HepG2 (cell line): ENCODE measurements around the gene TMX2. TPM values are rescaled to one million over a fixed set of nuclear protein-coding genes. Genes with fewer than 3 reads are reported as not detected.

Experiments used
- ATAC-seq: fragments of 200-7000 bp; cut with Tn5 transposase; 3 replicates; pipeline ENCODE4 v1.9.1; 2020; ENCODE audit warnings: mild to moderate bottlenecking, moderate library complexity
- BruUV-seq: library from RNA; stranded (reverse); fragments of 400-500 nt; replicated peaks from 2 replicates; lab custom pipeline; 2021; lab: Mats Ljungman, UMichigan
- CTCF ChIA-PET: fragments of 300-600 bp; formaldehyde crosslinking; extraction: SDS; loops from one replicate; lab custom pipeline; 2021; ENCODE audit warnings: low total read pairs, inconsistent platforms, low intra/inter-chr PET ratio; lab: Yijun Ruan, JAX
- POLR2A ChIA-PET: fragments of 350-600 bp; sonication (Branson Sonifier 250); formaldehyde crosslinking; loops from one replicate; lab custom pipeline; 2020; ENCODE audit warnings: antibody characterized with exemption, inconsistent platforms; lab: Yijun Ruan, JAX
- DNase-seq: peaks from one replicate; pipeline ENCODE4 v3.0.0-alpha.2; 2015; ENCODE audit warnings: low spot score
- FAIRE-seq: peaks from 3 replicates; lab custom pipeline; 2011; peaks lifted over from hg19 to GRCh38; lab: Jason Lieb, UNC
- H2AFZ ChIP-seq: one replicate; pipeline ENCODE4 v1.6.1; 2011; ENCODE audit warnings: low read length, inconsistent platforms
- H3K27ac ChIP-seq: fragments of 300-600 bp; 3 replicates; pipeline ENCODE4 v1.8.0; 2011; ENCODE audit warnings: mixed run types, mild to moderate bottlenecking, mixed read lengths, low read length, inconsistent platforms; ENCODE audit not compliant: insufficient read depth; ENCODE audit errors: extremely low read length
- H3K27me3 ChIP-seq, 2 experiments: fragments of 200-600 bp in 1 of 2; 2 replicates in 1 of 2; 3 replicates in 1 of 2; pipeline versions ENCODE4 v1.6.0 to v1.8.0; 2011; ENCODE audit warnings: low read length in 2 of 2, mild to moderate bottlenecking in 2 of 2, moderate library complexity in 2 of 2, inconsistent platforms in 1 of 2; ENCODE audit not compliant: insufficient read depth in 2 of 2, control insufficient read depth in 1 of 2
- H3K36me3 ChIP-seq, 2 experiments: fragments of 200-600 bp in 1 of 2; replicated peaks in 1 of 2; 2 replicates in 1 of 2; 3 replicates in 1 of 2; pipeline versions ENCODE4 v1.5.1 to v1.8.0; 2011; ENCODE audit warnings: low read length in 2 of 2, inconsistent platforms in 1 of 2; ENCODE audit not compliant: insufficient read depth in 2 of 2, control insufficient read depth in 1 of 2
- H3K4me1 ChIP-seq: 2 replicates; pipeline ENCODE4 v1.5.1; 2012; ENCODE audit warnings: low read length, inconsistent platforms; ENCODE audit not compliant: insufficient read depth
- H3K4me2 ChIP-seq: 2 replicates; pipeline ENCODE4 v1.6.0; 2011; ENCODE audit warnings: low read depth, low read length, inconsistent platforms
- H3K4me3 ChIP-seq, 3 experiments: fragments of 200-600 bp in 1 of 3; sonication (generic), shearing (Covaris generic) in 1 of 3; replicated peaks in 1 of 3; 2 replicates each; pipeline ENCODE4 v1.5.1; 2011 to 2016; ENCODE audit warnings: low read length in 3 of 3, inconsistent platforms in 2 of 3, low read depth in 2 of 3, mild to moderate bottlenecking in 2 of 3, control low read depth in 1 of 3, mixed read lengths in 1 of 3; ENCODE audit not compliant: insufficient read depth in 1 of 3
- H3K79me2 ChIP-seq: one replicate; pipeline ENCODE4 v1.6.1; 2011; ENCODE audit warnings: low read length, inconsistent platforms; ENCODE audit not compliant: insufficient read depth
- H3K9ac ChIP-seq: 2 replicates; pipeline ENCODE4 v1.6.0; 2011; ENCODE audit warnings: mild to moderate bottlenecking, low read depth, low read length, inconsistent platforms; ENCODE audit not compliant: insufficient read depth
- H3K9me3 ChIP-seq: 2 replicates; pipeline ENCODE4 v1.5.1; 2012; ENCODE audit warnings: mild to moderate bottlenecking, low read length
- H4K20me1 ChIP-seq: 2 replicates; pipeline ENCODE4 v1.6.0; 2011; ENCODE audit warnings: inconsistent platforms, mild to moderate bottlenecking, low read length, moderate library complexity; ENCODE audit not compliant: insufficient read depth
- AGO1 ChIP-seq: fragments of 200-400 bp; formaldehyde crosslinking; IDR thresholded peaks from 2 replicates; pipeline ENCODE4 v1.6.1; 2017; ENCODE audit warnings: mild to moderate bottlenecking, low read depth, low read length, moderate library complexity; ENCODE audit not compliant: poor library complexity, severe bottlenecking
- CEBPZ ChIP-seq: IDR thresholded peaks from 2 replicates; pipeline ENCODE4 v1.6.1; 2012; ENCODE audit warnings: low read length, improper control_type of control experiment
- CERS6 ChIP-seq: sonication (generic); formaldehyde crosslinking; IDR thresholded peaks from 2 replicates; pipeline ENCODE4 v1.5.0; 2020; ENCODE audit warnings: missing genetic modification reagents
- ESRRA ChIP-seq: sonication (generic); formaldehyde crosslinking; IDR thresholded peaks from 2 replicates; pipeline ENCODE4 v1.5.1; 2020; ENCODE audit warnings: mild to moderate bottlenecking, low read depth, missing genetic modification reagents
- GATAD1 ChIP-seq: IDR thresholded peaks from 2 replicates; pipeline ENCODE4 v1.6.1; 2016; ENCODE audit warnings: missing genetic modification reagents, missing compliant biosample characterization
- GZF1 ChIP-seq: sonication (generic); formaldehyde crosslinking; IDR thresholded peaks from 2 replicates; pipeline ENCODE4 v1.5.1; 2020; ENCODE audit warnings: mild to moderate bottlenecking, missing genetic modification reagents
- KIAA2018 ChIP-seq: sonication (generic); formaldehyde crosslinking; IDR thresholded peaks from 2 replicates; pipeline ENCODE4 v1.5.0; 2020; ENCODE audit warnings: mild to moderate bottlenecking, missing genetic modification reagents, borderline replicate concordance
- SP4 ChIP-seq: sonication (generic); formaldehyde crosslinking; IDR thresholded peaks from 2 replicates; pipeline ENCODE4 v1.8.1; 2023; ENCODE audit warnings: mild to moderate bottlenecking, missing genetic modification reagents
- ZBTB42 ChIP-seq: sonication (generic); formaldehyde crosslinking; IDR thresholded peaks from 2 replicates; pipeline ENCODE4 v1.5.0; 2020; ENCODE audit warnings: mild to moderate bottlenecking, missing genetic modification reagents
- ZNF180 ChIP-seq: sonication (generic); formaldehyde crosslinking; IDR thresholded peaks from 2 replicates; pipeline ENCODE4 v1.4.0; 2020; ENCODE audit warnings: low read depth, missing genetic modification reagents, borderline replicate concordance
- ZNF263 ChIP-seq: sonication (generic); formaldehyde crosslinking; IDR thresholded peaks from 2 replicates; pipeline ENCODE4 v1.4.0; 2020; ENCODE audit warnings: missing genetic modification reagents
- WGBS: methylation state at CpG from one replicate; pipeline ENCODE4 v1.1.6; 2017; ENCODE audit warnings: low lambda C conversion rate; 5-methylcytosine and 5-hydroxymethylcytosine counted together
- in situ Hi-C: cut with HindIII; loops from 2 replicates; pipeline ENCODE4 v1.10.0; 2017; ENCODE audit warnings: low pct_unique_long_range_greater_than_20kb; ENCODE audit not compliant: extremely low pct_ligation_motif_present
- intact Hi-C: fragments of 100-400 bp; cut with micrococcal nuclease; formaldehyde crosslinking; loops from one replicate; pipeline ENCODE4 v1.10.0; 2022; ENCODE audit not compliant: unreplicated experiment
- polyA plus RNA-seq, 8 experiments: library from polyadenylated mRNA; depleted of rRNA in 3 of 8; stranded (reverse) in 7 of 8; unstranded in 1 of 8; fragments of >200 nt; fragmentation: Illumina TruSeq in 4 of 8; extraction: Trizol in 4 of 8; gene quantifications; 2 replicates each; pipeline versions ENCODE4 v1.2.1 to v1.2.3, GENCODE V29; 2011 to 2016; ENCODE audit warnings: low read depth in 4 of 8, missing spikeins in 1 of 8, mixed read lengths in 1 of 8; ENCODE audit not compliant: insufficient read depth in 1 of 8
- total RNA-seq, 5 experiments: library from RNA; depleted of rRNA; stranded (reverse); fragments of >200 nt; fragmentation: Illumina TruSeq; extraction: Trizol; gene quantifications; 2 replicates each; pipeline ENCODE4 v1.2.3, GENCODE V29; 2016; ENCODE audit warnings: low read depth in 1 of 5

Gene TMX2
- total and polyA plus RNA-seq, 2 of the 13 experiments (the other 11 are each of a cell fraction or from before 2014, with no cell fraction given): 84.5 to 129 TPM

GRCh38 chr11:57675176-57675941 lies 37.0 kb upstream of the TMX2 start:
- Histone ChIP-seq H3K9ac (no peak overlapping the region), H3K4me2 (no peak overlapping the region), H3K79me2 (peaks cover 51% of the 10 kb centered on the region), H3K4me3 (no peak overlapping the region), H3K4me1 (peaks cover 43% of the 10 kb centered on the region), H3K27me3 (no peaks in the 10 kb centered on the region), H3K27ac (no peak overlapping the region), H3K9me3 (no peaks in the 10 kb centered on the region), H2AFZ (no peak overlapping the region), H4K20me1 (no peaks in the 10 kb centered on the region), H3K36me3 (peaks cover 12 to 59% of the 10 kb centered on the region in 2 experiments)
- FAIRE-seq (no peak), ATAC-seq (no peak), DNase-seq (no peak)
- WGBS: 99% methylated on average over 3 of the region's 3 CpGs
- ChIA-PET CTCF (no interaction called here), POLR2A (interaction anchor here (0.9 kb wide), 1 partner anchor 11 kb away, joined by 3 read pairs; no protein-coding TSS in a partner anchor)
- no TSS peak for BruUV-seq
- in situ Hi-C loops: no loop called here
- intact Hi-C loops: no loop called here
- no peak for TF ChIP-seq SP4 (CRISPR knock-in tag)
- TF ChIP-seq CERS6: no peak
- no peak for TF ChIP-seq AGO1
- no peak for TF ChIP-seq ZNF180 (CRISPR knock-in tag)
- no peak for TF ChIP-seq ZNF263 (CRISPR knock-in tag)
- no peak for TF ChIP-seq ESRRA (CRISPR knock-in tag)
- no peak for TF ChIP-seq ZBTB42 (CRISPR knock-in tag)
- no peak for TF ChIP-seq GATAD1
- no peak for TF ChIP-seq CEBPZ
- TF ChIP-seq KIAA2018 (CRISPR knock-in tag): no peak
- no peak for TF ChIP-seq GZF1
